Measurements from ENCODE around the gene RAB44.

RAB44 gene

DNA sequence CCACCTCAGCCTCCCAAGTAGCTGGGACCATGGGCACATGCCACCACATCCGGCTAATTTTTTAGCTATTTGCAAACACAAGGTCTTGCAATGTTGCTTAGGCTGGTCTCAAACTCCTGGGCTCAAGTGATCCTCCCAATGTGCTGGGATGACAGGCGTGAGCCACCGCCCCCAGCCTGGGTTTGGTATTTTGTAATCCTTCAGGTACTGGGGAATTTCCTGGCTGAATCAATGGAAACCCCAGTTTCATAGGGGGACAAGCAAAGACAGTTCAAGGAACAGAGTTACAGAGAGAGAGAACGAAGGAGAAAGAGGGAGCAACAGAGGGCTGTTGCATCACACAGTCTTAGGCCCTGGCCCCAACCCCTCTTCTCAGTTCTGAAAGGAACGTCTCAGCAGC is 35.7 kb downstream of the RAB44 start:
- no peak for DNase-seq

DNA sequence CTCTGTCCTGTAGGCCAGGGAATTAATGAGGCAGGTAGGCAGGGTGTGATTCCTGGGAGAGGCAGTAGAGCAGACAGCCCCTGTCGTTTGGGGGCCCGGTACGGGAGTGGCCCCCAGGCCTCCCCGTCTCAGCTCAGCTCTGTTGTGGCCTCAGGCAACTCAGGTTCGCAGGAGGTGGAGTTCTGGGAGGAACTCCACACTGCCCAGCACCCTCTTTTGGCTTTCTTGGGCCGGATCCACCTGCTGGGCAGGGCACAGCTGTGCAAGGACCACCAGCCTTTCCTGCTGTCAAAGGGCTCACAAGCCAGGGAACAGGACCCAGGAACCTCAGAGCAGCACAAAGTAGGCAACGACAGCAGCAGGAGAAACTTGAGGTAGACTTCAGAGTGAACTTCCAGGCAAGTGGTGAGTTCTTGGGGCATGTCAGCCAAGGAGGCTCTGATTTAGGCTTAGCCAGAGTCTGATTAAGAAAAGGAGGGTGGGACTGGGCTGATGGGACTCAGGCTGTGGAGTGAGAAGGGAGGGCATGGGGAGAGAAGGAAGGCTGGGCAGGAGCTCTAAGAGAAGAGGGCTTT is 36.9 kb downstream of the RAB44 start:
- no peak for DNase-seq

DNA sequence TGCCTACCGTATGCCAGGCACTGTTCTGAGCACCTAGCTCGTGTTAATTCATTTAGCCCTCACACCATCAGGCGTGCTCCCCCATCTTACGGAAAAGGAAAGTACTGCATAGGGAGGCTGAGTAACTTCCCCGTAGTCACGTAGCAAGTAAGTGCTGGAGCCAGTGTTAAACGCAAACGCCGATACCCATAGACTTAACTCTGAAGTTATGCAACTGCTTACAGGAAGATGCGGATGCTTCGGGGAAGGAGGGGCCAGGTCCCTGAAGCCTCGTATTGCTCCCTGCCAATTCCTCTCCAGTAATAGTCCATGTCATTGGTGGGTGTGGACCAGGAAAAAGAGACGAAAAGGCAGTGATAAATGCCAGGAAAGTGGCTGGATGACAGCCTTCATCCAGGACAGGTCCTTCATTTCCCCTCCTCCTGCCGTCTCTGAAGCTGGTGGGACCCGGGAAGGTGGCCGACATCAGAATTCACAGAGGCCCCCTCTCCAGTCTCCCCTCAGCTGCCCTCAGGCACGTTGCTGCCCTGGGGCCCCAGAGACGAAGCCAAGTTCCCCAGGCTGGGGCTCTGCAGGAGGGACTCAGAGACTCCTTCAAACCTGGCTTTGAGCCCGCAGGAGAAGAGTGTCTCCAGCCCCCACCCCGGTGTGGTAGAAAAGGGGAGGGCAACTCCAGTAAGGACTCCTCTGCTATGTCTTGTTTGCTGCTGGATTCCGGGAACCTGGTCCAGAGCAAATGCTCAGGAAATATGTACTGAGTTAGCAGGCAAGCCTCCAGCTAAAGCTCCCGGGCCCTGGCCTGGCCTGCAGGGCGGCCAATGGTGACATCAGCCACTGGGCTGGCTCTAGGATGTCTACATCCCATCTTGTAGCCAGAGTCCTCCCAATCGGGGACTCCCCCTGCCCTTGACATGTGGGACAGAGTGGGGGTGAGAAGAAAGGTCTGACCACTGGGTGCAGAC is 37.8 kb downstream of the RAB44 start:
- DNase-seq, result peak; percentile 87 to 89

DNA sequence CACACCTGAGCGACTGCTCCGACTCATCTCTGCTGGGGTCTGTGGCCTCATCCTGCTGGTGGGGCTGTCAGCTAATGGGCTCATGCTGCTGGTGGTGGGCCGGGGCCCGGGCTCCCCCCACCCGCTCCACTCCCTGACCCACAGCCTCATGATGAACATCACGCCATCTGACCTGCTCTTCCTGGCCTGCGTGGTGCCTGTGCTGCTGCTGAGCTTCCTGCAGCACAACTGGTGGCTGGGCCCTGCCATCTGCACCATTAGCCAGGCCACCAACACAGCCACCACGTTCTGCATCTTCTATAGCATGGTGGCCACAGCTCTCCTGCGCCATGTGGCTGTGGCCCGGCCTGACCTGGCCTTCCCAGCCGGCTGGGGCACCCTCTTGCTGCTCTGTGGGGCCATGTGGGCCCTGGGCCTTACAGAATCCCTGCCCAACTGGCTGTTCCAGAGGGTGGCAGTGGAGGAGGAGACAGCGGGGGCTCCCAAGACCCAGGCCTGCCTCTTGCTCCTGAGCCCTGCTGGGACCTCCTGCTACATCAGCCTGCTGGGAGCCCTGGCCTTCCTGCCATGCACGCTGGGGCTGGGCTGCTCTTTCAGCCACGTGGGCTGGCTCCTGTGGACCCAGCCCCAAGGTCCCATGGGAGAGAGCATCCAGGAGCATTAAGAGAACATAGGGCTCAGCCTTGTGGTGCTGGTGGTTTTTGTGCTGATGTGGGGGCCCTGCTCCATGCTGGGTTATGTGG is 39.6 kb downstream of the RAB44 start:
- no peak for DNase-seq

DNA sequence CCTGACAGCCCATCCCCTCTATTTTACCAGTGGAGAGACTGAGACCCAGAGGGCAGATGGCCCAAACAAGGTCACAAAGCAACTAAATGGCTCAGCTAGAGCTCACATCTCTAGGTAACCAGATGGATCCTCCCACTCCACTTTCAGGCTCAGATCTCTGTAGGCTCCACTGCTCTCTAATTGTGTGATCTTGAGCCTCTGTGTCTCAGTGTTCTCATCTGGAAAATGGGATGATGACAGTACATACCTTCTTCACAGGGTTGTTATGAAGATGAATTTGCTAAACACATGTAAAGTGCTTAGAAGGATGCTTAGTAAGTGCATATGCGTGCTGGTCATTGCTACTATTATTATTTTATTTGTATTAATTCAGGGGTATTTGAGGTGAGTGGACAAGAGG is 40.5 kb downstream of the RAB44 start:
- no peak for DNase-seq

DNA sequence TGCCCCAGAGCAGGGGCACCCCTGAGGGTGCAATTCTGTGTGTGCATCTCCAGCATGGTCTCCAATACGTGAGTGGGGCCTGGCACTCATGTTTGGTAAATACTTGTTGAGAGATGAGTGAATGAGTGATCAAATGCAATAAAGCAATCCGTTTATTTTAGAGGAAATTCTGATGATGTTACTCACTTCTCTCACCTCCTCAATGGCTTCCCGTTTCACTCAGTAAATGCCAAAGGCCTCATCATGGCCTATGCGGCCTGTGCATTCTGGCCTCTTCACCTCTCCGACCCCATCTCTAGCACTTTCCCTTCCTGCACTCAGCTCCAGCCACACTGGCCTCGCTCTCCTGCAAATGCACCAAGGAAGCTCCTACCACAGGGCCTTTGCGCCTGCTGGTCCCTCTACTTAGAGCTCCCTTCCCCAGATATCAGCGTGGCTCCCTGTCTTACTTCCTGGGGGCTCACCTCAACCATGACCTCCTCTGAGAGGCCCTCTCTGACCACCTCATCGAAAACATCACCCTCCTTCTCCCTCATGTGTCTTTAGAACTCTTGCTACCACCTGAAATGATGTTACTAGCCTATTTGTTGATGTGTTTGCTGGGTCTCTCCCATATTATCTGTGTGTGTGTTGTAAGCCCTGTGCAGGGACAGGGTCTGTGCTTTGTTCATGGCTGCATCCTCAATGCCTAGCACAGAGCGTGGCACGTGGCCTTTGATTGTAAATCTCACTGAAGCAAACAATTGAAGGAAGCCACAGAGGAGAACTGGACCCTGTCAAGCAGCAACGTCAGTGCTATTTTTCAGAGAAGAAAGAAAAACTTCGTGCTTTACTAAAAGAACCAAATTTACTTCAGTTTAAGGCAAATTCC is 42.6 kb downstream of the RAB44 start:
- no peak for DNase-seq

DNA sequence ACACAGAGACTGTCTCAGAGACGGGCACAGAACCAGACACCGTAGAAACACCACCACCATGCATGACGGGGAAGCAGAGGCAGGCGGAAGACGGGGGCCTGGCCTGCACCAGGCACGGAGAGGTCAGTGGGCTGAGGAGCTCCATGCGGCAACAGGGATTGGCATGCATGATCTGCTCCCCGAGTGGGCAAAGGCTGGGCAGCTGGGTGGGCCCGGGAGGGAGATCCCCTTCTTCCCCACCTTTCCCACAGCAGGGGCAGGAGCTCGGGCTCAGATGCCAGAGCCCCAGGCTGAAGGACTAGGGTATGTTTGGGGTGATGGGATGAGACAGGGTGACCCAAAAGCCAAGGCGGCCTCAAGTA is 43.2 kb downstream of the RAB44 start:
- no peak for DNase-seq

DNA sequence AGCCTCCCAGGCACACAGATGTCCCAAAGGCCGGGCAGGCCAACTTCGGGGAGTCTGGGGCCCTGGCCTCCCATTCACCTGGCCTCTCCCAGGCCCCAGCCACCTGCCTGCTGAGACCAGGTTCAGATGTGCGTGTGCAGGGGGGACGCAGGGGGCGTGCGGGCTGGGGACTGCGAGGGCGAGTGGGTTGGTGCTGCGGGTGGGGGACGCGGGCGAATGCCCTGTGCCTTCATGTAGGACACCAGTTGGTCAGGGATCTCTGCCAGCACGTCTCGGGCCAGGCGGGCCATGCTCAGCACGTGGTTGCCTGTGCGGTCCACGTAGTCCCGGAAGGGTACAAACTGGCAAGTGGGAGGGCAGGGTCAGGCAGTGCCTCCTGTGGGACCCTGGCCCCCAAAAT is 44.5 kb downstream of the RAB44 start:
- no peak for DNase-seq

DNA sequence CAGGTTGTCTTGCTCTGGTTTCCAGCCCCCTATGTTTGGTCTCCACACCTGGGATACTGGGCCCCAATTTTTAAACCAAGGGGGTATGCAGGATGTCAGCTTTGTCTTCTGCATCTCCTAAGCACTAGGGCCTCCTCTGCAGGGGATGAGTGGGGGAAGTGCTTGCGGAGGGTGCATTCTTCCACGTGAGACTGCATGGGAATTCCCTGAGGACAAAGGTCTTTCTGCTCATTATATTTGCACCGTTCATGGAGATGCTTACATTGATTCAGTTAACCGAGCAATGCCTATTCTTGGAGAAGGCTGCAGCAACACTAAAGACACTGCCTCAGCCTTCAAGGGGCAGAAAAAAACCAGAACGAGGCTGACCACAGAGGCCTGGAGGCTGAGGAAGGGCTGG is 45.4 kb downstream of the RAB44 start:
- no peak for DNase-seq

DNA sequence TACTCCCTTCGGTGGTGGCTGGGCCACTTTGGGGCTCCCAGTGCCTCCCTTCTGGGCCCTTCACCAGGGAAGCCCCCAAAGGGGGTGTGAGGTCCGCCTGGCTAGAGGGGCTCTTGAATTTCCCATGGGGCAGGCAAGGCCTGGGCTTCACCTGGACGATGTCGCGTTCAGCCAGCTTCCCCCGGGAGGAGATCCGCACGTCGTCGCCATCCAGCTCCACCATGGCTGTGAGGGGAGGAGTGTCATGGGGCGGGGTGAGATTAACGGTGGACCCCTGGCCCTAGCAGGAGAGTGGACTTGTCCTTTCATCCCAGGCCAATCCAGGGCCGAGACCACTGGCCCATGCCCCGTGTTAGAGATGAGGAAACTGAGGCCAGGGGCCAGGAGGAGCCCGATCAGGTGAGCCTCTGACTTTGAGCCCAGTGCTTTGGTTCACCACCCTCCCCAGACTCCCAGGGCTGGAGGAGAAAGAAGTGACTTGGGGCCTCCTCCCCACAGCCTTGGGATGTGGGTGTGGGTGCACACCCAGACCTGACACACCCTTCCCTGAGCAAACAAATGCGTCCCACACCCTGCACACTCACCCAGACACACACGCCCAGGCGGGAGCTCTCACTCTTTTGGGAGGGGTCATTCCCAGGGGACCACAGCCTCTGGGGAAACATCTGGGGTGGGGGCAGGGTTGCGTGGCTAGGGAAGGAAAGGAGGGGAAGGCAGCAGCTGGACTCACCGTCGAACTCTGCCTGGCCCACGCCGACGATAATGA is 46.1 kb downstream of the RAB44 start:
- no peak for DNase-seq

DNA sequence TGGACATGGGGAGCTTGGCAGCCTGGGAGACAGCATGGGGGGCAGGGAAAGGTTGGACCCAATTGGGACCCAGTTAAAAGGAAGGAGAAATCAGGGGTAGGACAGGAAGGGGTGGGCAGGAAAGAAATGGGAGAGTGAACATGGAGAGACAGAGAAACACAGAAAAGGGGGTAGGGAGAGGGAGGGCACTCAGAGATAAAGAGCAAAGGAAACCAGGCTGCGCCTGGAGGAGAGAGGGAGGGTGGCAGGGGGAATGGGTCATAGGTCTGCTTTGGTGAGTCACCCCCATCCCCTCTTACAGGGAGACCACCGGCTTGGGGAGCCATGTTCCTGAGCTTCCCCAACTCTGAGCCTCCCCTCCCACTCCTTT is 46.7 kb downstream of the RAB44 start:
- DNase-seq, result no peak

DNA sequence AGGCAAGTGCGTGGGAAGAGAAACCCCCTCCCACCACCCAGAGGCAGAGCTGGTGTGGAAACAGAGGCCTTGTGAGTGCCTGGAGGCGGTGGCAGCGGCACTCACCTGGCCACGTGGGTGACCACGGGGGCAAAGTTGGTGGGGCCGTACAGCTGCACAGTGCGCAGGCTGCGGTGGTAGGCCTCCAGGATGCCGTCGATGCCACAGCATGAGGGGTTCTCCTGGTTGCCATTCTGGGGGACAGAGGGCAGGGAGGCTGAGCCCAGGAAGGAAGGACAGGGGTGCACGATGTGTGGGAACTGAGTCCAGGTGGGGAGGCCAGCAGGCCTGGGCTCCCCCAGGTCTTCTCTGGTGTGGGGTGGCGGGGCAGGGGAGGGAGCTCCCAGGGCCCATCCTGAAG is 47.7 kb downstream of the RAB44 start:
- DNase-seq, result no peak

DNA sequence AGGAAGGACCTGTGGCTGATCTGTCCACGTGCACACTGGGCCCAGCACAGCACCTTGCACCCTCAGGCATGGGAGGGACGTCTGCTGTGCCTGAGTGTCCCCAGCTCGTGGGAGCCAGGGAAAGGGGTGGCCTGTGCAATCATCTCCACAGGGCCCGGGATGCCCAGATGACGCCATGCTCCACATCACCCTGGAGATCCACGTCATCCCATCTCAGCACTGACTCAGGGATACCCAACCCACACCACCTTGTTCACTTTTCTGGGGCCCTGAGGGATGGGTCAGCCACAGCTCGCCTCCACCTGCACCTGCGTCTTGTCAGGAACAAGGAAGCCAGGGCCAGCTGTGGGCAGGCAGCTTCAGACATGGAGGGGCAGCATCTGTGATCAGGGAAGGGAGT is 48.2 kb downstream of the RAB44 start:
- DNase-seq, result no peak

DNA sequence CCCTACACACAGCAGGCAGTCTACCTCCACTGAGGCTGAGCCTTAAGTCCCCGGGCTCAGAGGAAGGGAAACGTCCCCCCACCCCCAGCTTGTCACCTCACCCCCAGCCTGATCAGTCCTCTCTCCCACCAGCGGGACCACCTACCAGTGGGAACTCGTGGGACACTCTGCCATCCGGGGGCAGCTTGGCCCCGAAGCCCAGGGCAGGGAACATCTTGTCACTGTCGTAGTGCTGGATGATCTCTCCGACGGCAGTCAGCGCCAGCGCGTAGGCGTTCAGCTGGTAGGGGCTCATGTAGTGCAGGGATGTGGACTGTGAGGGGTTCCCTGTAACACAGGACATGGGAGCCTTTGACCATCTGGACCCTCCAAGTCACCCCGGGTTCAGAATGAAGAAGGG is 48.6 kb downstream of the RAB44 start:
- DNase-seq, result no peak

DNA sequence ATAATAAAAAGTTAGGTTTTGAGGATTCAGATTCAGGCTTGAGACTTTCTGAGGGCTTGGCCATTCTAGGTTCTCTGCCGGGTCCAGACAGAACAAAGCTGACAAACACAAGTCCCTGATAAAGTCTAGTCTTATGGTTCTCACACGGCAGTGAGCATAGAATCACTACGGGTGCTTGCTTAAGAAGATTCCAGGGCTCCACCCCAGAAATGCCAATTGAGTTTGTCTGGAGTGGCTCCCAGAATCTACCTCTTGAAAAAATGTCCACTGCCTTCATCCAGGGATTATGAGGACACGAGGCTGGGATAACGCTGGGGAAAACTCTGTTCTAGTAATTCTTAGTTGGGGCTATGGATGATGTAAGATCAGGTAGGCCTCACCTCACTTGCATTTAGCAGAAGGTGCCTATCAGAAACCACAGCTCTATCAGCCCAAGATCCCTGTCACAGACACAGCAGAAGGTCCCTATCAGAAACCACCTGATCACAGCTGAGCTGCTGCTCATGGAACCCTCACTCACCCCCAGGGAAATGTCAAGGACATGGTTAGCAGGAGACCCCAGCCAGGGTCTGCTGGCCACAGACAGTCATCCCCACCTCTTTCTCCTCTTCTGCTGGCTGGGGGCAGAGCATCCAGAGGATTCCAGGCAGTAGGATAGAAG is 52.3 kb downstream of the RAB44 start:
- DNase-seq, result no peak

DNA sequence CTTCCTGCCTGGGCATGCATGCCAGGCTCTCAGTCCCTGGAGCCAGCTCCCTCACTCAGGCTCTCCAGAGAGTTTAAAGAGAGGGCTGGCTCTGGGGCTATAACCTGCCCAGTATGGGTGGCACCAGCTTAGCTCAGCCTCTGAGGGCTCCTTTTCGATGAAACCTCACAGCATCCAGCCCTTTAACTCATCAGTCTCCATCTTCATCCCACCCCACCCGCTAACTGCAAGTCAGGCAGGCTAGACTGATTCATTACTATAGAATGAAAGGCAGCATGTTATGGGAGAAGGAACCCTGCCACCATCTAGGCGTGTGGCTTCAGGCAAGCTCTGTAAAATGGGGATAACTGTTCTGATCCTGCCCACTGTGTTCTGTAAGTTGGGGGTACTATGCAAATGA is 53.5 kb downstream of the RAB44 start:
- no peak for DNase-seq

DNA sequence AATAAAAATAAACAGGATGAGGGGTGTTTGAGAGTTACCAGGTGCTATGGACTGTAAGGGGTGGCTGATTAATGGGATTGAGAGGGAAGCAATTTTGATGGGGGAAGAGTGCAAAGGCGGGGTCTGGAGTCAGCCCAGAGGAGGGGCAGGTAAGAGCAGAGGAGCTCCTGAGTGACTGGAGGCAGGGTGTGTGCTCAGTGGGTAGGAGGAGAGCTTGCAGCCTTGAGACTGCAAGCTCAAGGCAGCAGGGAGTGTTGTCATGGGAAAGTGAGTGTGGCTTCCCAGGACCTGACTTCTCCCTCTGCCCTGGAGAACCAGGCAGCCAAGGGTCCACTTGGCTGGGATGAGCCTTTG is 54.2 kb downstream of the RAB44 start:
- DNase-seq, result no peak

DNA sequence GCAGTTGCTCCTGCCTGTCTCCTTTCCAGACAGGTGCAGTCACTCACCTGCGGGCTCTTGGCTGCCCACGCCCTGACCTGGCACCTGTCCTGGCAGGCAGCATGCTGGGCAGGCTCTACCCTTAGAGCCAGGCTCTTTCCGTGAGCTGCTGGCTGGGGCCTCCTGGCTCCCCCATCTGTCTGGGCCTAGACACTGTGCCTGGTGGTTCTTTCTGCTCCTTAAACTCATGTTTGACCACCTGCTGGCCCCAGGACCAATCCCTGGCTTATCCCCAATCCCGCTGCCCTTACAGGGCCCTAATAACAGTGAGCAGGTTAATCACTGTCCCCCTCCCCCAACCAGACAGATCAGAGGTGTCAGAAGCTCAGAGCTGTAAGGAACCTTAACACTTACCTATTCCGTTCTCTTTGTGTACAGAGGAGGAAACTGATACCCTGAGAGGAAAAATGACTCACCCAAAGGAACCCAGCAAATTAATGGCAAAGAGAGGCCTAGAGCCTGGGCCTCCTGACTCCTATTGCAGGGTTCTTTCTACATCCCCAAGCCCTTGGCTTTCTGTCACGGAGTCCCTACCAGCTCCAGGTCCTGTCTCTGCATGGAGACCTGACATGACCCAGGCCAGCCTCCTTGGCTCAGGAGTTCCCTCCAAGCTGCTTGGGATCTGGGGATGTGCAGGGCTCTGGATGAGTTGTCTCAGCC is 54.7 kb downstream of the RAB44 start:
- peak in 1 of 2 experiments; percentile 20 for DNase-seq

DNA sequence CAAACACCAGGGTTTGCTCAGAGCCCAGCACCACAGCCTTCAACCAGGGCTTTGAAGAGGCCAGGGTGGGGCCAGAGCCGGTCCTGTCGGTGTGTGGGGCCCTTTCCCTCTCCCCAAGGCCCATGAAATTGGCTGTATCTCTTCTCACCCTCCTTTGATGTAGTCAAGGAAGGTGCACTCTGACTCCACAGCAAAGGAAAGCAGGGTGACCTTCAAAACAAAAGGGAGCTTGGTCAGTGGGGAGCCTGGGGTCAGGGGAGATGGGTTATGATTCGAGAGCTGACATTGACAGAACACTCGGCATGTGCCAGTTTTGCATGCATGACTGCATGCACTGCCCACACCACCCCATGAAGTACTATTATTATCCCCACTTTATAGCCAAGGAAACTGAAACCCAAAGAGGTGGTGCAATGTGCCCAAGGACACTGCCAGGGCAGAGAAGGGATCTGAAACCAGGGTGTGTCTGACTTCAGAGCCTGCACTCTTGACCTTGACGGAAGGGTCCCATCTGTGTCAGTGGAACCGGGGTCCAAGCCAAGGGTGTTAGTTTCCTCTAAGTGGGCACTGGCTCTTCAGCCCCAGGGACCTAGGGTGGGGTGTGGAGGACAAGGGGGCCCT is 55.4 kb downstream of the RAB44 start:
- DNase-seq, result no peak

DNA sequence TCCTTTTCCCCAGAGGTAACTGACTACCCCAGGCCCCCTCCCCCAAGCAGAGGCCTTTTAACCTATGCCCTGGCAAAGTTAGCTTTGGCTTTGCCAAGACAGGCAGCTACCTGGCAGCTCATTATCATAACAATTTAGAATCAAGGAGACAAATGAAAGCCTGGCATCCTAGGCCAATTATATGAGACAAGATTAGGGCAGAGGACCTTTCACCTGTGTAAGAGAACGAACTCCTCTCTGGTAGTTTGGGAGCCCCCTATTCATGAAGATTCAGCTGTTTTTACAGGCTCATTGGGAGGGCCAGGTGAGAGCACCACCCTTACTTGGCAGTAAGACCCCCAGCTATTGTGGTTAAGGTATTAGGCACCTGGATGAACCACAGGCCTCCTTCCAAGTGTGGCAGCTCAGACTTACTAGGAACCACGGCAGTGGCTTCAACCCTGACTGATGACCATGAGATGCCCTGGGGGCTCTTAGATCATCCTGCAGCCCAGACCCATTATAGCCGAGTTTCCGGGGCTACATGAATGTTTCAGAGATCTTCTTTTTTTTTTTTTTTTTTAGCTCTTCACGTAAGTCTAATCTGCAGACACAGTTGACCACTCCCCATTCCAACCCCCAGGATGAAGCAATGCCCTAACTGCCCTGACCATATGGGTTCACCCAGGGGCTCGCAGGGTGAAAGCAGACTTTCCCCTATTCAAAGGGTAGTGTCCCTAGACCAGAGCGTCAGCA is 56.2 kb downstream of the RAB44 start:
- DNase-seq, result no peak
